BE2C (cell line): ENCODE measurements around the gene DOCK2.

Source experiments
- DNase-seq: peaks from one replicate; pipeline ENCODE4 v3.0.0-alpha.2; 2020
- H3K27me3 ChIP-seq: fragments of 250-450 bp; sonication (Bioruptor Pico); 2 replicates; pipeline ENCODE4 v1.5.1; 2020; ENCODE audit warnings: mild to moderate bottlenecking
- H3K36me3 ChIP-seq: fragments of 250-450 bp; sonication (Bioruptor Pico); 2 replicates; pipeline ENCODE4 v1.5.1; 2020; ENCODE audit warnings: mild to moderate bottlenecking
- H3K4me1 ChIP-seq: fragments of 250-450 bp; sonication (Bioruptor Pico); 2 replicates; pipeline ENCODE4 v1.5.1; 2020
- H3K4me3 ChIP-seq: 2 replicates; pipeline ENCODE4 v1.5.1; 2011; ENCODE audit warnings: low read depth, low read length
- H3K9me3 ChIP-seq: fragments of 250-450 bp; sonication (Bioruptor Pico); 2 replicates; pipeline ENCODE4 v1.5.1; 2020
- TF ChIP-seq, protein P1 (sequence below): IDR thresholded peaks from 2 replicates; pipeline ENCODE4 v1.5.1; 2012; ENCODE audit warnings: mild to moderate bottlenecking, low read depth, low read length

The DOCK2 gene

DNA sequence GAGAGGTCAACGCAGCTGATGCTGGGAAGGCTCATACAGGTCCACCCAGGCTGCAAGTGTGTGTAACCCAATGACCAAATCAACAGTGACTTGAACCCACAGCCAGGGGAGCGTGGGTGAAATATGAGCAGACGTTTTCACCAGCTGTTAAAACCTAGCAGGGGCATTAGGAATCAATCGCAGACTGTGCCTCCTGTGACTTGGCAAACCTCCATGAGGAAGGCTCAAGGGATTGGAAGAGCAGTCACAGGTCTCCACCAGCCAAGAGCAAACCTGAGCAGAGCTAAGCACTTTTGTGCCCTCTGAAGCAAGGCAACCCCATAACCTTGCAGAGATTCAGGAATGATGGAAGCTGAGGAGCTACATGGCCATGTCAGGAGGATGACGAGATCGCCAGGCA, 317.7 kb downstream of the DOCK2 start:
- no peak for DNase-seq
- no peak overlapping the region for H3K4me3 ChIP-seq
- H3K9me3 ChIP-seq, result no peaks in the 10 kb centered on the region
- H3K27me3 ChIP-seq, result no peaks in the 10 kb centered on the region
- no peaks in the 10 kb centered on the region for H3K36me3 ChIP-seq
- TF ChIP-seq, protein P1, sequence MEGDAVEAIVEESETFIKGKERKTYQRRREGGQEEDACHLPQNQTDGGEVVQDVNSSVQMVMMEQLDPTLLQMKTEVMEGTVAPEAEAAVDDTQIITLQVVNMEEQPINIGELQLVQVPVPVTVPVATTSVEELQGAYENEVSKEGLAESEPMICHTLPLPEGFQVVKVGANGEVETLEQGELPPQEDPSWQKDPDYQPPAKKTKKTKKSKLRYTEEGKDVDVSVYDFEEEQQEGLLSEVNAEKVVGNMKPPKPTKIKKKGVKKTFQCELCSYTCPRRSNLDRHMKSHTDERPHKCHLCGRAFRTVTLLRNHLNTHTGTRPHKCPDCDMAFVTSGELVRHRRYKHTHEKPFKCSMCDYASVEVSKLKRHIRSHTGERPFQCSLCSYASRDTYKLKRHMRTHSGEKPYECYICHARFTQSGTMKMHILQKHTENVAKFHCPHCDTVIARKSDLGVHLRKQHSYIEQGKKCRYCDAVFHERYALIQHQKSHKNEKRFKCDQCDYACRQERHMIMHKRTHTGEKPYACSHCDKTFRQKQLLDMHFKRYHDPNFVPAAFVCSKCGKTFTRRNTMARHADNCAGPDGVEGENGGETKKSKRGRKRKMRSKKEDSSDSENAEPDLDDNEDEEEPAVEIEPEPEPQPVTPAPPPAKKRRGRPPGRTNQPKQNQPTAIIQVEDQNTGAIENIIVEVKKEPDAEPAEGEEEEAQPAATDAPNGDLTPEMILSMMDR, result no peak
- H3K4me1 ChIP-seq, result no peaks in the 10 kb centered on the region

DNA sequence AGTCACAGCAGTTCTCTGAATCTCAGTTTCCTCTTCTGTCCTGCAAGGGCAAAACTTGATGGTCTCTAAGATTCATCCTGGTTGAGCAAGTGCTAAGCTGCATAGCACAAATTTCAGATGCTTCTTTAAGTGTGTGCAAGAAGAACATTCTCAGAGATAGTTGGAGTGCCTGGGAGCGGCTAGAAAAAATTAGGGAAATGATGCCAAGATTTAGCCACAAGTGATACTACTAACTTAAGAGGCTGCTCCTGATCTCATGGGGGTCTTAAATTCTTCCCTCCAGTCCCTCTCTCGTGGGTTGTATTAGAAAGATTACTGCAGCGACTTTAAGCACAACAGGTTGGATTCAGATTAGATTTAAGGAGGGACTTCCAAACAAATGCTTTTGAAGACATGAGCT, 319.1 kb downstream of the DOCK2 start:
- no peaks in the 10 kb centered on the region for H3K36me3 ChIP-seq
- H3K27me3 ChIP-seq, result no peaks in the 10 kb centered on the region
- no peaks in the 10 kb centered on the region for H3K9me3 ChIP-seq
- DNase-seq, result no peak
- no peak overlapping the region for H3K4me3 ChIP-seq
- TF ChIP-seq, protein P1, result no peak
- H3K4me1 ChIP-seq, result no peaks in the 10 kb centered on the region

DNA sequence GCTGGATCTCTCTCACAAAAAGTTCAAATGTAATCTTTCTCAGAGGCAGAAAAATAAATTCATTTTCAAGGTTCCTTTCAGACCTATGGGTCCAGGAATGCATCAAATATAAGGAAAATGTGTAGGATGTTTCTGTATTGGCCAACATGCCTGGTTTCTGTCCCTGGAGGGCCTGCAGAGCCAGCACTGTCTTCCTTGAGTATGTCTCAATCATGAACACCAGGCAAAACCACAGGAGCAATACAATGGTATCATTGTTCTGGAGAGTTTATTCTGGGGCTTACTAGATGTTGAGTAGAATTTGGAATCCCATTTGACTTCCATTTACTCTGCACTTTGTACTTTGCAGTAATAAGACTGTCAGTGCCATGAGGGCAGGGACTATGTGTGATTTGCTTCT, 319.7 kb downstream of the DOCK2 start:
- H3K4me3 ChIP-seq, result no peak overlapping the region
- H3K36me3 ChIP-seq, result no peaks in the 10 kb centered on the region
- DNase-seq, result no peak
- H3K9me3 ChIP-seq, result no peaks in the 10 kb centered on the region
- H3K4me1 ChIP-seq, result no peaks in the 10 kb centered on the region
- TF ChIP-seq, protein P1, result no peak
- H3K27me3 ChIP-seq, result no peaks in the 10 kb centered on the region

DNA sequence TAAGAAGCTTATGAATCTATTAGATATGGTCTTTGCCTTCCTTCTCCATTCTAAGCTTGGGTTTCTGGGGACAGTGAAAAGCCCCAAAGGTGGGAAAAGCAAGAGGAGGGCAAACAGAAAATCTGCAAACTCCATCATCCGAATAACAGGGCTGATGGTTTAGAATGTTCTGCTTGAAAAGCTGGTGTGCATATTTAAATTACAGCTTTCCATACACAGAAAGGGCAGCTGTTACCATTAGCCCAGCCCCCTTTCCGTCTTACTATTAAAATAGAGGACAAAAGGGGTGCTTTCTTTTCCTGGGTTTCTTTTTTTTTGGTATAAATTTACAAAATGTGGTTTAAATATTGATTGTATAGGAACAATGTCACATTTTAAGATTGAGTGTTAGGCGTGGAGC, 321.2 kb downstream of the DOCK2 start:
- H3K4me1 ChIP-seq, result no peaks in the 10 kb centered on the region
- no peaks in the 10 kb centered on the region for H3K27me3 ChIP-seq
- no peaks in the 10 kb centered on the region for H3K9me3 ChIP-seq
- TF ChIP-seq, protein P1, result no peak
- no peak overlapping the region for H3K4me3 ChIP-seq
- H3K36me3 ChIP-seq, result no peaks in the 10 kb centered on the region
- DNase-seq, result no peak

DNA sequence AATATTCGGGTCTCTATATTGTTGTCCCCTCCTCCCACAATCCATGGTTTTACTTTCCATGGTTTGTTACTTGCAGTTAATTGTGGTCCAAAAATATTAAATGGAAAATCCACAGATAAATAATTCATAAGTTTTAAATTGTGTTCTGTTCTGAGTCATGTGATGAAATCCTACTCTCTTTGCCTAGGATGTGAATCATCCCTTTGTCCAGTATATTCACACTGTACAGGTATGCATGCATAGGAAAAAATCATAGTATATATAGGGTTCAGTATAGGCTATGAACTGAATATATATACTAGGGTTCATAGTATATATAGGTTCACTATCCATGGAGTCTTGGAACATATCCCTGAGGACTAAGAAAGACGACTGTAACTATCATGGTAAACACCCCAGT, 323.6 kb downstream of the DOCK2 start:
- H3K9me3 ChIP-seq, result no peaks in the 10 kb centered on the region
- no peaks in the 10 kb centered on the region for H3K4me1 ChIP-seq
- no peaks in the 10 kb centered on the region for H3K36me3 ChIP-seq
- DNase-seq, result no peak
- H3K27me3 ChIP-seq, result no peaks in the 10 kb centered on the region
- no peak overlapping the region for H3K4me3 ChIP-seq
- TF ChIP-seq, protein P1, result no peak

DNA sequence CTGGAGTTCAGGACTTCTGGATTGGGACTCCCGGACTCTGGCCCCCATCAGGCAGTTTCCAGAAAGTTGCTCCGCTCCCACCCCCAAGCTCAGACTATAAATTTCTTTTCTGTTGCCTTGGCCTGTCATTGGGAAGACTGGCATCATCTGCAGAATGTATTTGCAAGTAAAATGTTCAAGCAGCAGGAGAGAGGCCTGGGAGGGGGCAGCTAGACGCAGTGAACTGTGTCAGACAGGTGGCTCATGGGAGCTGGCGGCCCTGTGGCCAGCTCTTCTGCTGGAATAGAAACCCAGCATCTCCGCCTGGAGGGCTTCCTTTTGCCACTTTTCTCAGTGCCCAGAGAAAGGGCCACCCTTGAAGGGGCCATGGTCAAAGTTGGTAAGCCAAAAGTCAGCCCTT, 327.2 kb downstream of the DOCK2 start:
- Histone ChIP-seq H3K27me3 (no peaks in the 10 kb centered on the region), H3K4me3 (no peak overlapping the region), H3K9me3 (no peaks in the 10 kb centered on the region), H3K4me1 (no peaks in the 10 kb centered on the region), H3K36me3 (no peaks in the 10 kb centered on the region)
- TF ChIP-seq, protein P1, result no peak
- DNase-seq, result no peak
